Calu3 (cell line): ENCODE measurements around the gene C5orf46. TPM values are rescaled to one million over a fixed set of nuclear protein-coding genes. Genes with fewer than 3 reads are reported as not detected.
A peak's percentile ranks its signal among the peaks of the same experiment; 100 is the strongest.

Experiments used
- BruUV-seq: library from RNA; stranded (reverse); fragments of 400-500 nt; replicated peaks from 2 replicates; lab custom pipeline; 2021; lab: Mats Ljungman, UMichigan
- CTCF ChIA-PET: fragments of 300-600 bp; sonication (Branson Sonifier 250); formaldehyde crosslinking; loops from one replicate; lab custom pipeline; 2022; ENCODE audit warnings: antibody characterized with exemption; lab: Charles Lee
- DNase-seq: peaks from one replicate; pipeline ENCODE4 v3.0.0; 2022
- H3K27ac Mint-ChIP-seq: one replicate; pipeline ENCODE4 v1.8.0; 2022; ENCODE audit warnings: mixed read lengths; ENCODE audit not compliant: unreplicated experiment
- H3K27me3 Mint-ChIP-seq: one replicate; pipeline ENCODE4 v1.8.0; 2022; ENCODE audit warnings: mixed read lengths; ENCODE audit not compliant: unreplicated experiment
- H3K36me3 Mint-ChIP-seq: one replicate; pipeline ENCODE4 v1.8.0; 2022; ENCODE audit warnings: mild to moderate bottlenecking, moderate library complexity, mixed read lengths; ENCODE audit not compliant: insufficient read depth, unreplicated experiment
- H3K4me1 Mint-ChIP-seq: one replicate; pipeline ENCODE4 v1.8.0; 2022; ENCODE audit warnings: mild to moderate bottlenecking, low read depth, mixed read lengths; ENCODE audit not compliant: unreplicated experiment
- H3K4me3 Mint-ChIP-seq: one replicate; pipeline ENCODE4 v1.8.0; 2022; ENCODE audit warnings: mild to moderate bottlenecking, low read depth, moderate library complexity, mixed read lengths; ENCODE audit not compliant: unreplicated experiment
- H3K9me3 Mint-ChIP-seq: one replicate; pipeline ENCODE4 v1.8.0; 2022; ENCODE audit warnings: low read depth, mixed read lengths; ENCODE audit not compliant: unreplicated experiment
- intact Hi-C: fragments of 100-400 bp; cut with micrococcal nuclease; formaldehyde crosslinking; loops from one replicate; pipeline ENCODE4 v1.10.0; 2022; ENCODE audit not compliant: unreplicated experiment
- total RNA-seq: library from RNA; stranded (reverse); gene quantifications from 2 replicates; pipeline ENCODE4 v1.2.3, GENCODE V29; 2022
- TF ChIP-seq, protein P1 (sequence below): fragments of 200-600 bp; IDR thresholded peaks from one replicate; pipeline ENCODE4 v1.8.0; 2022; ENCODE audit warnings: antibody characterized with exemption; ENCODE audit not compliant: unreplicated experiment

The C5orf46 gene
- total RNA-seq, 1 experiment from 2014 or later: 0.97 TPM

DNA sequence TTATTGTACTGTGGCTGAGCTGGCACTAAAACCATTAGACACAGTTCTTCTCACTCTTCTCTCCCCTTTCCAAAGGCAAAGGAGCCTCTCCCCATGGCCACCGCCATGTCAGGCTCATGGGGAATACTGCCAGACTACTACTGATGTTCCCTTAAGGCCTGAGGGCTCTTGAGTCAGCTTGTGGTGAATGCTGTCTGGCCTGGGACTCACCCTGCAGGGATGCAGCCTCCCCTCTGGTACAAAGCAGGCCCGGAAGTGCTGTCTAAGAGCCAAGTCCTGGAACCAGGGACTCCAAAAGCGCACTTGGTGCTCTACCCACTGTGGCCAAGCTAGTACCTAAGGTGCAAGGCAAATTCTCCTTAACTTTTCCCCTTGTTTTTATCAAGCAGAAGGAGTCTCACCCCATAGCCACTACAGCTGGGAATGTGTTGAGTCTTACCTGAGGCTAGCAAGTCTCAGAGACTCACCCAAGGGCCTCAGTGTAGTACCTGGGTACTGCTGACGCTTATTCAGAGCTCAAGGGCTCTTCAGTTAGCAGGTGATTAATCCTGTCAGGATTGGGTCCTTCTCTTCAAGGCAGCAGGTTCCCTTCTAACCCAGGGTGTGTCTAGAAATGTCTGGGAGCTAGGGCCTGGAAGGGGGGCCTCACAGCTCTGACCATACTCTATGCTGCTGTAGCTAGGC, 33.2 kb upstream of the C5orf46 start:
- no peaks in the 10 kb centered on the region for H3K4me1 Mint-ChIP-seq
- no peaks in the 10 kb centered on the region for H3K36me3 Mint-ChIP-seq
- TF ChIP-seq, protein P1, sequence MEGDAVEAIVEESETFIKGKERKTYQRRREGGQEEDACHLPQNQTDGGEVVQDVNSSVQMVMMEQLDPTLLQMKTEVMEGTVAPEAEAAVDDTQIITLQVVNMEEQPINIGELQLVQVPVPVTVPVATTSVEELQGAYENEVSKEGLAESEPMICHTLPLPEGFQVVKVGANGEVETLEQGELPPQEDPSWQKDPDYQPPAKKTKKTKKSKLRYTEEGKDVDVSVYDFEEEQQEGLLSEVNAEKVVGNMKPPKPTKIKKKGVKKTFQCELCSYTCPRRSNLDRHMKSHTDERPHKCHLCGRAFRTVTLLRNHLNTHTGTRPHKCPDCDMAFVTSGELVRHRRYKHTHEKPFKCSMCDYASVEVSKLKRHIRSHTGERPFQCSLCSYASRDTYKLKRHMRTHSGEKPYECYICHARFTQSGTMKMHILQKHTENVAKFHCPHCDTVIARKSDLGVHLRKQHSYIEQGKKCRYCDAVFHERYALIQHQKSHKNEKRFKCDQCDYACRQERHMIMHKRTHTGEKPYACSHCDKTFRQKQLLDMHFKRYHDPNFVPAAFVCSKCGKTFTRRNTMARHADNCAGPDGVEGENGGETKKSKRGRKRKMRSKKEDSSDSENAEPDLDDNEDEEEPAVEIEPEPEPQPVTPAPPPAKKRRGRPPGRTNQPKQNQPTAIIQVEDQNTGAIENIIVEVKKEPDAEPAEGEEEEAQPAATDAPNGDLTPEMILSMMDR: no peak
- CTCF ChIA-PET: interaction anchor here (1.6 kb wide), 1 partner anchor 81 kb away, joined by 4 read pairs; no protein-coding TSS in a partner anchor
- intact Hi-C loops: no loop called here
- H3K9me3 Mint-ChIP-seq: no peaks in the 10 kb centered on the region
- DNase-seq: no peak
- H3K4me3 Mint-ChIP-seq: no peak overlapping the region
- no TSS peak for BruUV-seq
- H3K27ac Mint-ChIP-seq: no peak overlapping the region
- no peaks in the 10 kb centered on the region for H3K27me3 Mint-ChIP-seq

DNA sequence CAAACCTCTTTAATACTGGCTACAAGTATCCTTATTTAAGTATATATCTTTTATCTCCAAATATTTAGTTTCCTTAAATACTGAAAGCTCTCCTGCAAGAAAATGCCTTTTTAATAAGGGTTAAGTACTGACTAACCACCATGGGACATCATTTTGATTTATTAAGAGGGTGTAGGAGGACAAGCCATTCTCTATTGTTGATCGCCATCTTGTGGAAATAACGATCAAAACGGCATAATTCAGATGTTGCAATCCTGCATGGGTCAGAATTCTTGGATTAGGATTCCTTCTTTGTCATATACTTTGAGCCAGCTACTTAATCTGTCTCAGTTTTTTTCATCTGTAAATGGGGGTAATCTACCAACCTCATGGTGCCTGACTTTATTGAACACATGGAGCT, 28.7 kb upstream of the C5orf46 start:
- intact Hi-C loops: loop anchor here (1.0 kb wide), 3 partner anchors 48 to 307 kb away; no protein-coding TSS in a partner anchor
- Mint-ChIP-seq H3K9me3 (no peaks in the 10 kb centered on the region), H3K27ac (no peak overlapping the region), H3K4me3 (no peak overlapping the region), H3K4me1 (no peaks in the 10 kb centered on the region), H3K36me3 (no peaks in the 10 kb centered on the region), H3K27me3 (no peaks in the 10 kb centered on the region)
- peak; percentile 58 for DNase-seq
- CTCF ChIA-PET: interaction anchor here (0.6 to 2.7 kb wide), 6 partner anchors 25 to 294 kb away, joined by 4 to 20 read pairs (median 5); no protein-coding TSS in a partner anchor
- TF ChIP-seq, protein P1: peak; percentile 66
- BruUV-seq: no TSS peak

DNA sequence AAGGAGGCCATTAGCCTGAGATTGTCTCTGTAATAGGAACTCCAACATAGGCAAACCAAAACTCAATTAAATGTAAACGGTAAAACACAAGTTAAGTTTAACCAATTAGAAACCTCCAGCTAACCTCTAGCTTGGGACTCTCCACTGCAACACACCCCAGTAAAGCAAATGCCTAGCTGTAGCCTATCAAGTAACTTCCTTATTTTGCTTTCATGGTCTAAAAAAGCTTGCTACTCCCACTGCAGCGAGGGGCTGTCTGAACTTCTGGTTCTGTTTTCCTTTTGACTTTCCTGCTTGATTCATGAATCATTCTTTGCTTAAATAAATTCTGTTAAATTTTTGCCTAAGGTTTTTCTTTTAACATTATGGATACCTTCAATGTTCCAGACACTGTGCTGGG, 24.4 kb upstream of the C5orf46 start:
- CTCF ChIA-PET: no interaction called here
- no peak for DNase-seq
- no TSS peak for BruUV-seq
- Mint-ChIP-seq H3K27ac (no peak overlapping the region), H3K4me3 (no peak overlapping the region), H3K4me1 (no peaks in the 10 kb centered on the region), H3K9me3 (no peaks in the 10 kb centered on the region), H3K36me3 (no peaks in the 10 kb centered on the region), H3K27me3 (no peaks in the 10 kb centered on the region)
- TF ChIP-seq, protein P1: no peak
- intact Hi-C loops: no loop called here

DNA sequence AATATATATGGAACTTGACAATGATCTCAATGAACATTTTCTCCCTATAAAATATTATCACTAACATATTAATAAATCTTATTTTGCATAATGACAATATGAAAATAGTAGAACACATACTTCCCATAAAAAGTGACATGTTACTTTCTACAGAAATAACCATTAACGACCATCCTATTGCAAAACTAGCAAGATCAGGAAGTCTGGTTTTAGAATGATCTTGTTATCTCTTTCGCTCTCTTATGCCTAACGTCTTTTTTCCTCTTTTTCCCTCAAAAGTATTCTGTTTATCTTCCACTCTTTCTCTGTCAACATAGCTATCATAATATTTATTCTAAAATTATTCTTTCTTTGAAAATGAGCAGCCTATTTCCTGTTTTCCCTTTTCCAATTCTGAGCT, 21.6 kb upstream of the C5orf46 start:
- TF ChIP-seq, protein P1: no peak
- intact Hi-C loops: no loop called here
- no peak overlapping the region for H3K4me3 Mint-ChIP-seq
- BruUV-seq: no TSS peak
- CTCF ChIA-PET: no interaction called here
- H3K36me3 Mint-ChIP-seq: no peaks in the 10 kb centered on the region
- DNase-seq: no peak
- H3K27me3 Mint-ChIP-seq: no peaks in the 10 kb centered on the region
- no peaks in the 10 kb centered on the region for H3K4me1 Mint-ChIP-seq
- no peak overlapping the region for H3K27ac Mint-ChIP-seq
- H3K9me3 Mint-ChIP-seq: no peaks in the 10 kb centered on the region
